Spleen (tissue), 11 donors: Measurements from ENCODE around the gene FCGR2B. TPM values are rescaled to one million over a fixed set of nuclear protein-coding genes. Genes with fewer than 3 reads are reported as not detected.
"Not testable (repeated sequence)": the region's sequence is repeated elsewhere in the genome, so short reads cannot be mapped to it uniquely, and the experiment has no call there.

Experiments
- DNase-seq: peaks from one replicate; pipeline ENCODE4 v3.0.0-alpha.2; 2020
- H3K27ac ChIP-seq, 8 donors: fragments of 200-600 bp; sonication (generic) in 7 of 8; 1 replicate in 4 of 8; 2 replicates in 4 of 8; pipeline versions ENCODE4 v1.5.0 to v1.8.0; 2016 to 2021; ENCODE audit warnings: inconsistent platforms in 4 of 8, mild to moderate bottlenecking in 4 of 8, moderate library complexity in 1 of 8
- H3K27me3 ChIP-seq, 7 donors: fragments of 200-600 bp; sonication (generic) in 6 of 7; replicated peaks in 1 of 7; 1 replicate in 4 of 7; 2 replicates in 3 of 7; pipeline versions ENCODE4 v1.5.0 to v1.8.0; 2016 to 2021; ENCODE audit warnings: inconsistent platforms in 3 of 7, mild to moderate bottlenecking in 1 of 7
- H3K36me3 ChIP-seq, 6 donors: fragments of 200-600 bp; sonication (generic) in 5 of 6; 1 replicate in 4 of 6; 2 replicates in 2 of 6; pipeline versions ENCODE4 v1.5.0 to v1.8.0; 2016 to 2021; ENCODE audit warnings: inconsistent platforms in 2 of 6
- H3K4me1 ChIP-seq, 6 donors: fragments of 200-600 bp; sonication (generic) in 5 of 6; 1 replicate in 3 of 6; 2 replicates in 3 of 6; pipeline versions ENCODE4 v1.5.0 to v1.8.0; 2016 to 2021; ENCODE audit warnings: inconsistent platforms in 3 of 6
- H3K4me3 ChIP-seq, 8 donors: fragments of 200-600 bp; sonication (generic) in 7 of 8; 1 replicate in 4 of 8; 2 replicates in 4 of 8; pipeline versions ENCODE4 v1.5.0 to v1.8.0; 2016 to 2021; ENCODE audit warnings: inconsistent platforms in 4 of 8, mild to moderate bottlenecking in 4 of 8, moderate library complexity in 2 of 8
- H3K9me3 ChIP-seq, 8 donors: fragments of 200-600 bp; sonication (generic) in 7 of 8; 1 replicate in 4 of 8; 2 replicates in 4 of 8; pipeline versions ENCODE4 v1.5.0 to v1.8.0; 2016 to 2021; ENCODE audit warnings: inconsistent platforms in 4 of 8
- CTCF ChIP-seq, 11 experiments: fragments of 200-600 bp in 7 of 11; fragments of 450-650 bp in 4 of 11; sonication (generic) in 4 of 11; IDR thresholded peaks in 8 of 11; conservative IDR thresholded peaks in 3 of 11; 1 replicate in 7 of 11; 2 replicates in 4 of 11; pipeline versions ENCODE4 v1.4.0 to v1.8.0; 2016 to 2021; ENCODE audit warnings: antibody characterized with exemption in 11 of 11, inconsistent platforms in 4 of 11, mild to moderate bottlenecking in 1 of 11
- POLR2A ChIP-seq, 3 donors: fragments of 450-650 bp; IDR thresholded peaks; one replicate each; pipeline ENCODE4 v1.5.1; 2017; ENCODE audit warnings: antibody characterized with exemption in 3 of 3, mild to moderate bottlenecking in 1 of 3
- POLR2AphosphoS5 ChIP-seq, 3 donors: sonication (generic); formaldehyde crosslinking; IDR thresholded peaks; one replicate each; pipeline ENCODE4 v1.5.1; 2017; ENCODE audit warnings: antibody characterized with exemption in 3 of 3
- WGBS, 5 donors: extraction: QIAGEN DNeasy Blood & Tissue Kit in 3 of 5; methylation state at CpG; one replicate each; pipeline versions ENCODE4 v1.1.5 to v1.1.7; 2013 to 2018; 5-methylcytosine and 5-hydroxymethylcytosine counted together
- intact Hi-C: fragments of 100-400 bp; cut with DNase I; formaldehyde crosslinking; loops from one replicate; pipeline ENCODE4 v1.15.0; 2023; ENCODE audit warnings: low total_unique reads
- polyA plus RNA-seq, 3 donors: library from polyadenylated mRNA; stranded (reverse); fragments of 200-250 nt; gene quantifications; one replicate each; pipeline ENCODE4 v1.2.1, GENCODE V29; 2013
- total RNA-seq, 7 donors: library from RNA; depleted of rRNA in 3 of 7; stranded (reverse); fragments of >200 nt in 3 of 7; fragmentation: NEBNext Ultra II Directional in 4 of 7; extraction: Animal tissue kit (Norgen Biotek cat#: 25700) in 4 of 7; gene quantifications; one replicate each; pipeline versions ENCODE4 v1.1.0 to v1.2.1, GENCODE V29; 2016 to 2021
- donor health status: healthy with polysubstance abuse.
- donor health status: DM: no; HTN: no; CAD: no; lungs with moderate emphysema.
- donor health status: DM: no; HTN: no; CAD: no.
- donor health status: Bipolar disorder and iron deficiency.
- donor health status: healthy.
- donor health status: DM: no; HTN: no; CAD: no.
- donor health status: DM: yes; HTN: yes; CAD: no.

The FCGR2B gene
- total and polyA plus RNA-seq, 10 donors: 29.7 to 66.7 (median 42.5) TPM

GRCh38 chr1:161663569-161663968 lies 626 bp downstream of the FCGR2B start:
- H3K27ac ChIP-seq, H3K9me3 ChIP-seq, DNase-seq, H3K27me3 ChIP-seq, H3K36me3 ChIP-seq, H3K4me1 ChIP-seq, intact Hi-C loops: not testable (repeated sequence)
- WGBS, 5 donors: no CpG with 5 or more reads among the region's 1 CpG
- H3K4me3 ChIP-seq: peak overlapping the region in 1 of 8 donors; percentile 50

DNA sequence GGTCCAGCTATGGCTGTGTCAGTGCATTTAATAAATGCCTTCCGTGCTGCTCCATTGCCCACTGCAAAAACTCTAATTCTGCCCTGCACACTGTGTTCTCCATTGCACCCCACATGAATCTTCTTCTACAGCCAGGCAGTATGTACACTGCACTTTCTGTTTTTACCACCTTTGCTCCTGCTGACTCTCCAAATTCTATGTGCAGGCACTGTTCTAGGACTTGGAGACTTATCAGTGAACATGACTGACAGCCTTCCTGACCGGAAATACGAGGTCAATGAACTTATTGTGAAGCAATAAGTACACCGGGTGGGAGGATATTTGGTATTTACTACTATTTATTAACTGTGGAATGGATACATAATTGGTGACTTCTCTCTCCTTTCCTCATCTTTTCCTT lies 1.7 kb downstream of the FCGR2B start:
- H3K4me1 ChIP-seq, H3K27me3 ChIP-seq, H3K9me3 ChIP-seq, H3K4me3 ChIP-seq, DNase-seq, H3K27ac ChIP-seq, H3K36me3 ChIP-seq, intact Hi-C loops: not testable (repeated sequence)
- WGBS, 5 donors: no CpG with 5 or more reads among the region's 4 CpGs

- H3K4me3 ChIP-seq, intact Hi-C loops, H3K9me3 ChIP-seq, DNase-seq, H3K27ac ChIP-seq, H3K27me3 ChIP-seq, H3K4me1 ChIP-seq: not testable (repeated sequence)
- 61 to 85% (median 69%) methylated on average over 9 to 12 of the region's 15 CpGs for WGBS, 5 donors
- peaks cover 0 to 19% (median 0%) of the 10 kb centered on the region in 6 donors for H3K36me3 ChIP-seq
These were observed 8.4 kb downstream of the FCGR2B start for GRCh38 chr1:161671045-161672020.

GRCh38 chr1:161673437-161673836 lies 10.5 kb downstream of the FCGR2B start:
- H3K9me3 ChIP-seq, H3K27ac ChIP-seq, DNase-seq, intact Hi-C loops, H3K4me1 ChIP-seq, H3K27me3 ChIP-seq, H3K4me3 ChIP-seq: not testable (repeated sequence)
- peaks cover 0 to 28% (median 2%) of the 10 kb centered on the region in 6 donors for H3K36me3 ChIP-seq
- 77 to 96% (median 89%) methylated on average over 4 to 7 of the region's 7 CpGs; no CpG with 5 or more reads in 1 of the 5 donors for WGBS, 5 donors

DNA sequence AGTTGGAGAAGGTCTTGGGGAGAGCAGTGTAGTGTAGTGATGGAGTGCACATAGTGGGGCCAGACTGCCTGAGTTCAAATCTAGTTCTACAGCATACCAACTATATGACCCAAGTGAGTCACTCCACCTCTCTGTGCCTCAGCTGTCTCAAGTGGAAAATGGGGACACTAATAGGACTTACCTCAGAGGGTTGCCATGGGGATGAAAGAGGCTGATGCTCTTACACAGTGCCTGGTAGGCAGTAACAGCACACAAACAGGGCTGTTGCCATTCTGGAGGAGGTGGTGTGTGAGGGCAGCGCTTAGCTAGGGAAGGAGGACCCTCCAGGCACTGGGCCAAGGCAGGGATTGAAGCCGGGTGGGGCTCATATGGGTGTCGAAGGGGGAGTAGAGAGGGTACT lies 11.5 kb downstream of the FCGR2B start:
- 83 to 94% (median 90%) methylated on average over 2 to 3 of the region's 3 CpGs for WGBS, 5 donors
- H3K4me1 ChIP-seq, H3K9me3 ChIP-seq, intact Hi-C loops, H3K27me3 ChIP-seq, DNase-seq, H3K27ac ChIP-seq, H3K4me3 ChIP-seq: not testable (repeated sequence)
- peaks cover 0 to 31% (median 2%) of the 10 kb centered on the region in 6 donors for H3K36me3 ChIP-seq

- intact Hi-C loops, H3K27ac ChIP-seq, DNase-seq, H3K4me3 ChIP-seq, H3K27me3 ChIP-seq, H3K9me3 ChIP-seq, H3K4me1 ChIP-seq: not testable (repeated sequence)
- H3K36me3 ChIP-seq: peaks cover 0 to 31% (median 2%) of the 10 kb centered on the region in 6 donors
- 64 to 85% (median 76%) methylated on average over 3 of the region's 3 CpGs for WGBS, 5 donors
These were observed 12.0 kb downstream of the FCGR2B start for GRCh38 chr1:161674908-161675307.

DNA sequence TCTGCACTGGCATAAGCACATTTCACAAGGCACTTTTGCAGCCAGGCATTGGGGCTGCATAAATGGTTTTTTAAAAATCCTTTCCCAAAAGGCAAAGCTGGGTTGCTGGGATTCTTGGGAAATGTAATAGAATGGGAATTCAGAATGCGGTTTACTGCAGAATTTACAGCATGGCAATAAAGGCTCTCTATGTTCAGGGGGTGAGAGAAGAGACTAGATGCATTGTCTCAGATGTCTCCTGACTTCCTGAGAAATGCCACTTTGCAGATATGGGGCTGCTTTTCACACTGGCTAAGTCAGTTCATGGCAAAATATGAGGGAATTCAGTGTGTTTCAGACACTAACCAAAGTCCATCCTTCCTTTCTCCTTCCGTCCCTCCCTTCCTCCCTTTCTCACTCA lies 13.5 kb downstream of the FCGR2B start:
- H3K27me3 ChIP-seq: peaks cover 0 to 12% (median 0%) of the 10 kb centered on the region in 7 donors
- no peak for DNase-seq
- intact Hi-C loops: no loop called here
- no peak overlapping the region for H3K4me3 ChIP-seq
- TF ChIP-seq CTCF (IDR thresholded peaks at IDR 0.05 in 8 of 11, conservative IDR thresholded peaks at IDR 0.05 in 3 of 11) (no peak), POLR2A (IDR thresholded peaks at IDR 0.05) (no peak), POLR2AphosphoS5 (IDR thresholded peaks at IDR 0.05) (no peak)
- H3K9me3 ChIP-seq: no peaks in the 10 kb centered on the region
- WGBS, 5 donors: 88 to 99% (median 97%) methylated on average over 2 of the region's 2 CpGs
- H3K27ac ChIP-seq: no peak overlapping the region
- no peaks in the 10 kb centered on the region for H3K4me1 ChIP-seq
- H3K36me3 ChIP-seq: peaks cover 0 to 26% (median 2%) of the 10 kb centered on the region in 6 donors
